ENCODE data around the gene CLTRN. TPM values are rescaled to one million over a fixed set of nuclear protein-coding genes. Genes with fewer than 3 reads are reported as not detected.
"Not testable (repeated sequence)": the region's sequence is repeated elsewhere in the genome, so short reads cannot be mapped to it uniquely, and the experiment has no call there.

CLTRN gene
- total RNA-seq, result 1 to 10 TPM in 2 of 4 donors, under 1 TPM in 2; 0.40 to 2.9 (median 1.2) TPM

DNA sequence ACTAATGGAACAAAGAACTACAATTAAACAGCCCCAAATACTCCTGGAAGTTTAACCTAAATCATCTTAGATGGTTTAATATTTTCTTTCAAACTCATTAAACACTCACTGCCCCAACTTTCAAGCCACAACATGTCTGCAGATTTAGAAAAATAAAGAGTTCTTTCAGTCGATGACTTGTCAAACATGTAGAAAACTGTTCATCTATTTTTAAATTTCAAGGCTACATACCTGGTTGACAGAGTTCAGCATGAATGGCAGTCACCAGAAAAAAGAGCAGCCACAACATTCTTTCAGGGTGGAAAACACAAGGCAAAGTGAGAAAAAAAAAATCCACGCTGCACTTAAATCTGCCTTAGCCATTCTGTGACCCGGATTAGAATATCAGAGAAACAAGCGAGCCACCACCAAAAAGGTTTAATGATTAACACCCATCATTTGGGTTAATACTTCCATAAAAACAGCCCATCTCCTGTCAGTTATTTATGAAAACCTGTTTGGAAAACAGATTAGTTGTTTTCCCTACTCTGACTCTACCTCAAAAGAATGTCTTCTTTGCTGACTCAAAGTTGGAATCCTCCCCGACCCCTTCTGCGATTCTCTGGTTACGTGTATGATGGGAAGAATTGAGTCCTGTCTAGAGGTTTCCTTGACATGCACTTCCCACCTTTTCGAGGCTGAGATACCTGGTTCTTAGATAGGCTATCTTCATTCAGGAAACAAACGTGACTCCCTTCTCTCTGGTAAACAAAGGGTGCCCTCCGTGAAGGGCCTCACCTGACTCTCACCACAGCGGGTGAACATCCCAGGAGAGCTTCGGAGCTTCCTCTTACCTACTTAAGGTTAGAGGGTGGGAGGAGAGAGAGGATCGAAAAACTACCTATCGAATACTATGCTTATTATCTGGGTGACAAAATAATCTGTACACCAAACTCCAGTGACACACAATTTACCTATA lies at the start of gene CLTRN:
Gene CLTRN, minus strand, starts transcription at position 319 of the 958 bp plus-strand sequence. Its CDS starts 30 bp downstream, at position 289.
- Histone ChIP-seq H3K27ac (no peak within 1 kb of the TSS), H3K36me3 (no peaks in the 10 kb centered on the region), H3K27me3 (no peaks in the 10 kb centered on the region), H3K4me1 (no peaks in the 10 kb centered on the region), H3K9me3 (no peaks in the 10 kb centered on the region), H3K4me3 (replicated peaks in 1 of 3) (no peak within 1 kb of the TSS)
- intact Hi-C loops (cut with DNase I), result no loop called here
- 40 to 41% methylated on average over 14 of the region's 14 CpGs for WGBS, 2 donors
- TF ChIP-seq CTCF (IDR thresholded peaks at IDR 0.05), result no peak
- TF ChIP-seq POLR2A (IDR thresholded peaks at IDR 0.05), result no peak
- DNase-seq, result no peak

DNA sequence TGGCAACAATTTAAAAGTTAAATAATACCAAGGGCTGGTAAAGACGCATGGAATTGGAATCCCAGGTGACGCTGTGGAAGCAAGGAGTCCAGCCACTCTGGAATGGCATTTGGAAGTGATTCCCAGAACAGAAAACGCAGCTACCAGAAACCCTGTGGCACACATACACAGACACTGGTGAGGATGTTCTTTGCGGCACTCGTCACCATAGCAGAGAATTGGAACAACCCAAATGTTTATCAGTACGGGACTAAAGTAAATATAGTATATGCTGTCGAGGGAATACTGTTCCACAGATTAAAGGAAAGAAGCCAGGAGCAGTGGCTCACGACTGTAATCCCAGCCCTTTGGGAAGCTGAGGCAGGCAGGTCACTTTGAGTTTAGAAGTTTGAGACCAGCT lies 39.7 kb upstream of the CLTRN start:
- 94 to 100% methylated on average over 4 to 6 of the region's 8 CpGs for WGBS, 2 donors
- H3K27me3 ChIP-seq; H3K4me1 ChIP-seq; H3K4me3 ChIP-seq (replicated peaks in 1 of 3); H3K36me3 ChIP-seq; DNase-seq; intact Hi-C loops (cut with DNase I); H3K9me3 ChIP-seq; H3K27ac ChIP-seq: not testable (repeated sequence)

DNA sequence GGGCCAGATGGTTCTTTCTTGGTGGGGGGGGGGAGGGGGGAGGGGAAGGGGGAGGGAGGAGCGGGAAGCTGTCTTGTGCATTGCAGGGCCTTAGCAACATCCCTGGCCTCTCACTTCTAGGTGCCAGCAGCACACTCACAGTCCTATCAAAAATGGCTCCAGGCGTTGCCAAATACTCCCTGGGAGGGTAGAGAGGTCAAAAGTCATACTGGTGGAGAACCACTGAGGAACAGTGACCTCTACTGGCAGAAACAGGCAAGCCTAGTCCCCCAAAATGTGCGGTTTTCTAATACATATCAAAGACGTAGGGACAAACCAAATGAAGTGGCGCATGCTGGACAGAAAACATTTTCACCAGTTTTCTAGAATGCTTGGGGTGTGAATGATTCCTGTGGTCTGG lies 39.2 kb upstream of the CLTRN start:
- WGBS, 2 donors, result no CpG with 5 or more reads among the region's 5 CpGs
- H3K9me3 ChIP-seq; DNase-seq; intact Hi-C loops (cut with DNase I); H3K27me3 ChIP-seq; H3K4me1 ChIP-seq; H3K27ac ChIP-seq; H3K4me3 ChIP-seq (replicated peaks in 1 of 3); H3K36me3 ChIP-seq: not testable (repeated sequence)

DNA sequence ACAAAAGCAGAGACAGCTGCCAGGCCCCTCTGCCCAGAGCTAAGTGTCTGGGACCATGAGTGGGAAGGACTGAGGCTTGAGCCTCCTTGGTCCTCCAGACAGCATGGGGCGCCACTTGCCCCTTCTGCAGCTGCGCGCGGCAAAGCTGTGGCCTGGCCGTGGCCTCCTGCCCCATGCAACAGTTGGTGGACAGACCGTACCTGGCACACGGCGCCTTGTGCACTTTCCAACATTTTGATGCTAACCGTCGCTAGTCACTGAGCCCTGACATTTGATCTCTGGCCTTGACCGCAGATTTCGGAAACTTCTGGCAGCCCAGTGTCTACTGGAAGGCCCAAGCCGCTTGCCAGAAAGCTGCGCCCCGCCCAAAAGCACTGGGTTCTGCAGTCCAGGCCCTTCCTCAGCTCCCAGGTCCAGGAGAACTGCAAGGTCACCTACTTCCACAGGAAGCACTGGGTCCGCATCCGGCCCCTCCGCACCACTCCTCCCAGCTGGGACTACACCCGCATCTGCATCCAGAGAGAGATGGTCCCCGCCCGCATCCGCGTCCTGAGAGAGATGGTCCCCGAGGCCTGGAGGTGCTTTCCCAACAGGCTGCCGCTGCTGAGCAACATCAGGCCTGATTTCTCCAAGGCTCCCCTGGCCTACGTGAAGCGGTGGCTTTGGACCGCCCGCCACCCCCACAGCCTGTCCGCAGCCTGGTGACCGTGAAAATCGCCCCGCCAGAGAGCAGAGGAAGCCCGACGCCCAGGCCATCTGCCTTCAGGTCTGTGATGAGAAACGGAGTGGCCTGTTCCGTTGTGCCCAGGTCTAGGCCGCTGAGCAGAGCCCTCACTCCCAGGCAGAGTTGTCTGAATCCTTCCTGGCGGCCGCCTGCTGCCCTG lies 38.1 kb upstream of the CLTRN start:
- H3K27ac ChIP-seq, result no peak overlapping the region
- intact Hi-C loops (cut with DNase I), result no loop called here
- H3K27me3 ChIP-seq, result no peaks in the 10 kb centered on the region
- no peak overlapping the region for H3K4me3 ChIP-seq (replicated peaks in 1 of 3)
- TF ChIP-seq CTCF (IDR thresholded peaks at IDR 0.05), result no peak
- TF ChIP-seq POLR2A (IDR thresholded peaks at IDR 0.05), result no peak
- WGBS, 2 donors, result 90 to 100% methylated on average over 1 to 4 of the region's 40 CpGs
- H3K9me3 ChIP-seq, result no peaks in the 10 kb centered on the region
- no peaks in the 10 kb centered on the region for H3K36me3 ChIP-seq
- no peak for DNase-seq
- no peaks in the 10 kb centered on the region for H3K4me1 ChIP-seq

GRCh38 chrX:15696516-15696915 lies 31.9 kb upstream of the CLTRN start:
- intact Hi-C loops (cut with DNase I), result no loop called here
- H3K4me3 ChIP-seq (replicated peaks in 1 of 3), result no peak overlapping the region
- H3K4me1 ChIP-seq, result no peaks in the 10 kb centered on the region
- H3K27ac ChIP-seq, result no peak overlapping the region
- no peak for TF ChIP-seq CTCF (IDR thresholded peaks at IDR 0.05)
- TF ChIP-seq POLR2A (IDR thresholded peaks at IDR 0.05), result no peak
- DNase-seq, result no peak
- H3K27me3 ChIP-seq, result no peaks in the 10 kb centered on the region
- H3K36me3 ChIP-seq, result peaks cover 3 to 8% of the 10 kb centered on the region in 2 donors
- WGBS, 2 donors, result 67 to 97% methylated on average over 3 of the region's 3 CpGs
- no peaks in the 10 kb centered on the region for H3K9me3 ChIP-seq

Measured in thyroid gland (tissue), 4 donors.